ENCODE results near the gene KCNIP4.

DNA sequence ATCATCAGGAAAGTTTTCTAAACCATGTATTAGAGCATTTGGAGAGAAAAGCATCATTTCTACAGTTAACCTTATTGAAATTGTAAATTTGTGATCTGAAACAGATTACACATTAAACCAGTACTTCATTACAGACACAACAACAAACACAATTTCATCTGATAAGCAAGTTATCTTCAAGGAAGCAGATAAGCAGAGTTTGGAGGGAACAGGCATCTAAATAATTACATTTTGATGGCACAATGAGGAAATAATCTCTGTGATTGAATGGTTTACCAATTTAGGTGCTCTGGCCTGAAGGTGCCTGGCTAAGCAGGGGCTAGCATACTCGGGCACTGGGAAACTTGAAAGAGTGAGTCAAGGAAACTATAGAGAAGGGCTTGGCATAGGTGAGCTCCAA lies 628.5 kb downstream of the KCNIP4 start:
- TF ChIP-seq TEAD4 (IDR thresholded peaks at IDR 0.05; ENCODE audit: low read depth, low read length), result no peak
- TF ChIP-seq CTCF (IDR thresholded peaks at IDR 0.05; ENCODE audit: control extremely low read depth in 1 of 3, insufficient read depth in 1 of 3, low read depth in 1 of 3, low read length in 3 of 3), result no peak
- TF ChIP-seq SRF (IDR thresholded peaks at IDR 0.05; ENCODE audit: low read depth, low read length), result no peak
- TF ChIP-seq, protein P1, sequence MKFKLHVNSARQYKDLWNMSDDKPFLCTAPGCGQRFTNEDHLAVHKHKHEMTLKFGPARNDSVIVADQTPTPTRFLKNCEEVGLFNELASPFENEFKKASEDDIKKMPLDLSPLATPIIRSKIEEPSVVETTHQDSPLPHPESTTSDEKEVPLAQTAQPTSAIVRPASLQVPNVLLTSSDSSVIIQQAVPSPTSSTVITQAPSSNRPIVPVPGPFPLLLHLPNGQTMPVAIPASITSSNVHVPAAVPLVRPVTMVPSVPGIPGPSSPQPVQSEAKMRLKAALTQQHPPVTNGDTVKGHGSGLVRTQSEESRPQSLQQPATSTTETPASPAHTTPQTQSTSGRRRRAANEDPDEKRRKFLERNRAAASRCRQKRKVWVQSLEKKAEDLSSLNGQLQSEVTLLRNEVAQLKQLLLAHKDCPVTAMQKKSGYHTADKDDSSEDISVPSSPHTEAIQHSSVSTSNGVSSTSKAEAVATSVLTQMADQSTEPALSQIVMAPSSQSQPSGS (IDR thresholded peaks at IDR 0.05; ENCODE audit: low read length), result no peak
- TF ChIP-seq, protein P2, sequence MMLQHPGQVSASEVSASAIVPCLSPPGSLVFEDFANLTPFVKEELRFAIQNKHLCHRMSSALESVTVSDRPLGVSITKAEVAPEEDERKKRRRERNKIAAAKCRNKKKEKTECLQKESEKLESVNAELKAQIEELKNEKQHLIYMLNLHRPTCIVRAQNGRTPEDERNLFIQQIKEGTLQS (IDR thresholded peaks at IDR 0.05; ENCODE audit: insufficient read depth, low read depth, low read length), result no peak
- TF ChIP-seq PHF8 (conservative IDR thresholded peaks at IDR 0.05; ENCODE audit: low read depth, low read length), result no peak
- TF ChIP-seq RAD21 (IDR thresholded peaks at IDR 0.05 in 1 of 2, conservative IDR thresholded peaks at IDR 0.05 in 1 of 2; ENCODE audit: low read depth in 2 of 2, low read length in 2 of 2), result no peak
- TF ChIP-seq TCF12 (IDR thresholded peaks at IDR 0.05; ENCODE audit: low read depth, low read length), result no peak
- TF ChIP-seq SIX5 (IDR thresholded peaks at IDR 0.05; ENCODE audit: low read depth, low read length), result no peak
- no peak for TF ChIP-seq POLR2AphosphoS5 (IDR thresholded peaks at IDR 0.05; ENCODE audit: low read depth, low read length)
- TF ChIP-seq USF2 (IDR thresholded peaks at IDR 0.05; ENCODE audit: low read length), result no peak

All from H1 (cell line).